SU-DHL-6 (cell line): ENCODE measurements around the gene PRR7.

Experiments used
- H2AFZ ChIP-seq: fragments of 200-600 bp; sonication (generic); 2 replicates; pipeline ENCODE4 v1.6.1; 2014; ENCODE audit warnings: low read depth, mild to moderate bottlenecking, moderate library complexity, mixed read lengths, antibody characterized with exemption, low read length; ENCODE audit not compliant: severe bottlenecking
- H3F3A ChIP-seq: fragments of 200-600 bp; shearing (Covaris generic); 2 replicates; pipeline ENCODE4 v1.6.0; 2016; ENCODE audit warnings: antibody characterized with exemption, mild to moderate bottlenecking; ENCODE audit not compliant: insufficient read depth
- H3K27ac ChIP-seq: fragments of 200-600 bp; sonication (generic); 2 replicates; pipeline ENCODE4 v1.5.1; 2016; ENCODE audit warnings: low read depth, mild to moderate bottlenecking, low read length, moderate library complexity, mixed read lengths
- H3K27me3 ChIP-seq: fragments of 200-600 bp; sonication (generic), shearing (Covaris generic); 2 replicates; pipeline ENCODE4 v1.6.0; 2014; ENCODE audit warnings: mild to moderate bottlenecking, low read length
- H3K36me3 ChIP-seq: fragments of 200-600 bp; sonication (generic); 2 replicates; pipeline ENCODE4 v1.6.1; 2014; ENCODE audit warnings: mild to moderate bottlenecking, low read length, mixed read lengths
- H3K4me2 ChIP-seq: fragments of 300-600, 200-600 bp; shearing (Covaris generic), sonication (generic); 2 replicates; pipeline ENCODE4 v1.6.0; 2014; ENCODE audit warnings: low read length, low read depth, mild to moderate bottlenecking; ENCODE audit not compliant: poor library complexity, severe bottlenecking
- H3K4me3 ChIP-seq: fragments of 200-600 bp; sonication (generic); 2 replicates; pipeline ENCODE4 v1.5.1; 2014; ENCODE audit warnings: antibody characterized with exemption, low read length, mild to moderate bottlenecking, mixed read lengths; ENCODE audit not compliant: insufficient read depth, poor library complexity, severe bottlenecking
- H3K79me2 ChIP-seq: fragments of 200-600 bp; sonication (generic); 2 replicates; pipeline ENCODE4 v1.6.1; 2014; ENCODE audit warnings: mild to moderate bottlenecking, low read length, moderate library complexity; ENCODE audit not compliant: insufficient read depth
- H3K9ac ChIP-seq: fragments of 200-600 bp; sonication (generic); 2 replicates; pipeline ENCODE4 v1.7.0; 2014; ENCODE audit warnings: mild to moderate bottlenecking, low read length
- H3K9me2 ChIP-seq: fragments of 200-600 bp; sonication (generic); replicated peaks from 2 replicates; pipeline ENCODE4 v1.6.1; 2014; ENCODE audit warnings: low read length; ENCODE audit not compliant: insufficient read depth
- H3K9me3 ChIP-seq: fragments of 200-600 bp; sonication (generic); 2 replicates; pipeline ENCODE4 v1.6.1; 2014; ENCODE audit warnings: low read length, mixed read lengths; ENCODE audit not compliant: insufficient read depth
- H4K20me1 ChIP-seq: fragments of 200-600 bp; sonication (generic); 2 replicates; pipeline ENCODE4 v1.6.1; 2014; ENCODE audit warnings: low read depth, mild to moderate bottlenecking, antibody characterized with exemption, low read length, moderate library complexity, mixed read lengths
- EZH2phosphoT487 ChIP-seq: fragments of 200-600 bp; sonication (generic), shearing (Covaris generic); conservative IDR thresholded peaks from 2 replicates; pipeline ENCODE4 v1.6.1; 2018; ENCODE audit warnings: mild to moderate bottlenecking, antibody characterized with exemption, low read length, moderate library complexity, mixed read lengths
- TF ChIP-seq, protein P1 (sequence below): fragments of 200-600 bp; sonication (generic); IDR thresholded peaks from one replicate; pipeline ENCODE4 v1.5.1; 2017; ENCODE audit warnings: antibody characterized with exemption, mild to moderate bottlenecking, low read length, moderate library complexity; ENCODE audit not compliant: insufficient read depth, poor library complexity, severe bottlenecking

Gene PRR7

GRCh38 chr5:177472460-177473442 lies 26.1 kb downstream of the PRR7 start:
- peak overlapping the region; percentile 78 for H3K4me2 ChIP-seq
- no peaks in the 10 kb centered on the region for H3K36me3 ChIP-seq
- no peaks in the 10 kb centered on the region for H4K20me1 ChIP-seq
- peak overlapping the region; percentile 16 for H2AFZ ChIP-seq
- no peaks in the 10 kb centered on the region for H3K27me3 ChIP-seq
- TF ChIP-seq, protein P1, sequence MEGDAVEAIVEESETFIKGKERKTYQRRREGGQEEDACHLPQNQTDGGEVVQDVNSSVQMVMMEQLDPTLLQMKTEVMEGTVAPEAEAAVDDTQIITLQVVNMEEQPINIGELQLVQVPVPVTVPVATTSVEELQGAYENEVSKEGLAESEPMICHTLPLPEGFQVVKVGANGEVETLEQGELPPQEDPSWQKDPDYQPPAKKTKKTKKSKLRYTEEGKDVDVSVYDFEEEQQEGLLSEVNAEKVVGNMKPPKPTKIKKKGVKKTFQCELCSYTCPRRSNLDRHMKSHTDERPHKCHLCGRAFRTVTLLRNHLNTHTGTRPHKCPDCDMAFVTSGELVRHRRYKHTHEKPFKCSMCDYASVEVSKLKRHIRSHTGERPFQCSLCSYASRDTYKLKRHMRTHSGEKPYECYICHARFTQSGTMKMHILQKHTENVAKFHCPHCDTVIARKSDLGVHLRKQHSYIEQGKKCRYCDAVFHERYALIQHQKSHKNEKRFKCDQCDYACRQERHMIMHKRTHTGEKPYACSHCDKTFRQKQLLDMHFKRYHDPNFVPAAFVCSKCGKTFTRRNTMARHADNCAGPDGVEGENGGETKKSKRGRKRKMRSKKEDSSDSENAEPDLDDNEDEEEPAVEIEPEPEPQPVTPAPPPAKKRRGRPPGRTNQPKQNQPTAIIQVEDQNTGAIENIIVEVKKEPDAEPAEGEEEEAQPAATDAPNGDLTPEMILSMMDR: no peak
- no peak for TF ChIP-seq EZH2phosphoT487
- H3K9me2 ChIP-seq: no peaks in the 10 kb centered on the region
- H3K79me2 ChIP-seq: peaks cover 13% of the 10 kb centered on the region
- peak overlapping the region; percentile 61 for H3K27ac ChIP-seq
- H3K9ac ChIP-seq: peak overlapping the region; percentile 77
- H3F3A ChIP-seq: no peaks in the 10 kb centered on the region; the same call in 1 of the 2 replicates
- no peaks in the 10 kb centered on the region for H3K9me3 ChIP-seq
- H3K4me3 ChIP-seq: peak overlapping the region; percentile 75

DNA sequence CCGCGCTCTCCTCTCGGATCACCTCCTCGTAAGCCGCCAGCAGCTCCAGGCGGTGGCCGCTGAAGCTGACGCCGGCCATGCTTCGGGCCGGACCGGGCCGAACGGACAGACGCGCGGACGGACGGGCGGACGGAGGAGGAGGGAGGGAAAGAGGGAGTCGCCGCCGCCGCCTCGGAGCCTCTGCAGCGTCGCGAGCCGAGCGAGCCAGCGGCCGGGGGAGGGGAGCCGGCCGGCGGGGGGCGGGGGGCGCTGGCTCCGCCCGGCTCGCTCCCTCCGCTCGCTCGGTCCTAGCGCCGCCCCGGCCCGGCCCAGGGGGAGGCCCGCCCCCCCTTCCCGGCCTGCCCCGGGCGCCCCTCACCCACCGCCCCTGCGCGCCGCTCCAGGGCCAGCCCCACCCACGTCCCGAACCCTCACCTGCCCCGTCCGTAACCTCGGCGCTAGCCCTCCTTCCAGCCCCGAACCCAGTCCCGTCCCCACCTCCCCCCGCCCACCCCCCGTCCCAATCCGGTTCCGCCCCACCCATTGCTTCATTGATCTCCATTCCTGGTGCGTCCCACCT lies 26.9 kb downstream of the PRR7 start, which contains the start of gene DBN1:
DBN1 (minus strand) TSS at position 192 of the 559 bp plus-strand sequence; CDS start at position 79, 113 bp downstream.
- no peaks in the 10 kb centered on the region for H3K9me2 ChIP-seq
- H3K27ac ChIP-seq: peak within 1 kb of the TSS; percentile 61
- TF ChIP-seq EZH2phosphoT487: no peak
- TF ChIP-seq, protein P1: no peak
- peak within 1 kb of the TSS; percentile 75 for H3K4me3 ChIP-seq
- H4K20me1 ChIP-seq: no peaks in the 10 kb centered on the region
- H3K4me2 ChIP-seq: peak within 1 kb of the TSS; percentile 78
- H2AFZ ChIP-seq: peak within 1 kb of the TSS; percentile 16
- H3K27me3 ChIP-seq: no peaks in the 10 kb centered on the region
- peaks cover 13% of the 10 kb centered on the region for H3K79me2 ChIP-seq
- H3K9me3 ChIP-seq: no peaks in the 10 kb centered on the region
- H3F3A ChIP-seq: no peaks in the 10 kb centered on the region; the same call in 1 of the 2 replicates
- H3K36me3 ChIP-seq: no peaks in the 10 kb centered on the region
- H3K9ac ChIP-seq: peak within 1 kb of the TSS; percentile 77

- H3K9ac ChIP-seq: no peak overlapping the region
- H3K27ac ChIP-seq: no peak overlapping the region
- no peaks in the 10 kb centered on the region; the same call in 1 of the 2 replicates for H3F3A ChIP-seq
Observed at GRCh38 chr5:177474002-177474476, 27.4 kb downstream of the PRR7 start.

More at GRCh38 chr5:177474002-177474476, 27.4 kb downstream of the PRR7 start:
- Histone ChIP-seq H2AFZ (no peak overlapping the region), H4K20me1 (no peaks in the 10 kb centered on the region), H3K4me3 (no peak overlapping the region), H3K79me2 (peaks cover 13% of the 10 kb centered on the region), H3K9me3 (no peaks in the 10 kb centered on the region), H3K9me2 (no peaks in the 10 kb centered on the region), H3K36me3 (no peaks in the 10 kb centered on the region), H3K27me3 (no peaks in the 10 kb centered on the region), H3K4me2 (no peak overlapping the region)
- TF ChIP-seq, protein P1: no peak
- no peak for TF ChIP-seq EZH2phosphoT487
